GM12878 (cell line): ENCODE data around the gene COL2A1. TPM values are rescaled to one million over a fixed set of nuclear protein-coding genes. Genes with fewer than 3 reads are reported as not detected.

Experiments
- ATAC-seq: fragments of 200-7000 bp; cut with Tn5 transposase; 3 replicates; pipeline ENCODE4 v1.9.1; 2020; ENCODE audit warnings: mild to moderate bottlenecking, moderate library complexity
- BruUV-seq: library from RNA; stranded (reverse); fragments of 400-500 nt; replicated peaks from 2 replicates; lab custom pipeline; 2021; lab: Mats Ljungman, UMichigan
- CTCF ChIA-PET: fragments of 300-600 bp; sonication (Branson Sonifier 250); formaldehyde crosslinking; extraction: SDS; loops from one replicate; lab custom pipeline; 2021; ENCODE audit warnings: inconsistent platforms; lab: Yijun Ruan, JAX
- POLR2A ChIA-PET: fragments of 350-600 bp; formaldehyde crosslinking; extraction: SDS; loops from one replicate; lab custom pipeline; 2021; ENCODE audit warnings: inconsistent platforms; lab: Charles Lee
- RAD21 ChIA-PET: fragments of 300-600 bp; sonication (Branson Sonifier 250); formaldehyde crosslinking; loops from one replicate; lab custom pipeline; 2023; ENCODE audit warnings: antibody characterized with exemption; ENCODE audit not compliant: unreplicated experiment; lab: Charles Lee
- SMC1A ChIA-PET: fragments of 300-600 bp; sonication (Branson Sonifier 250); formaldehyde crosslinking; loops from one replicate; lab custom pipeline; 2023; ENCODE audit not compliant: unreplicated experiment, uncharacterized antibody; lab: Charles Lee
- DNase-seq: peaks from one replicate; pipeline ENCODE4 v3.0.0-alpha.2; 2011; ENCODE audit warnings: low read depth, low spot score
- FAIRE-seq: peaks from 3 replicates; lab custom pipeline; 2011; peaks lifted over from hg19 to GRCh38; lab: Jason Lieb, UNC
- H2AFZ ChIP-seq: 2 replicates; pipeline ENCODE4 v1.6.0; 2011; ENCODE audit warnings: low read depth, low read length, control low read depth; ENCODE audit not compliant: control insufficient read depth
- H3K27ac ChIP-seq: 2 replicates; pipeline ENCODE4 v1.5.1; 2011; ENCODE audit warnings: control low read depth; ENCODE audit not compliant: control insufficient read depth, insufficient read depth
- H3K27me3 ChIP-seq, 2 experiments: replicated peaks in 1 of 2; 2 replicates each; pipeline versions ENCODE4 v1.6.0 to v1.6.1; 2011; ENCODE audit warnings: low read length in 1 of 2; ENCODE audit not compliant: control insufficient read depth in 2 of 2, insufficient read depth in 2 of 2
- H3K36me3 ChIP-seq, 2 experiments: 2 replicates each; pipeline ENCODE4 v1.5.1; 2011; ENCODE audit warnings: low read length in 1 of 2; ENCODE audit not compliant: control insufficient read depth in 2 of 2, insufficient read depth in 2 of 2
- H3K4me1 ChIP-seq: 2 replicates; pipeline ENCODE4 v1.6.1; 2011; ENCODE audit warnings: mild to moderate bottlenecking, low read length, moderate library complexity, mixed read lengths; ENCODE audit not compliant: control insufficient read depth, insufficient read depth
- H3K4me2 ChIP-seq: 2 replicates; pipeline ENCODE4 v1.6.0; 2011; ENCODE audit warnings: control low read depth; ENCODE audit not compliant: control insufficient read depth, insufficient read depth
- H3K4me3 ChIP-seq: fragments of 200-600 bp; sonication (generic); 2 replicates; pipeline ENCODE4 v1.5.1; 2016
- H3K79me2 ChIP-seq: 2 replicates; pipeline ENCODE4 v1.6.0; 2011; ENCODE audit warnings: low read length; ENCODE audit not compliant: control insufficient read depth, insufficient read depth
- H3K9ac ChIP-seq: 2 replicates; pipeline ENCODE4 v1.8.0; 2011; ENCODE audit warnings: low read length, control low read depth, mixed read lengths; ENCODE audit not compliant: control insufficient read depth, insufficient read depth
- H3K9me3 ChIP-seq: replicated peaks from 3 replicates; pipeline ENCODE4 v1.5.1; 2011; ENCODE audit warnings: mild to moderate bottlenecking, low read length; ENCODE audit not compliant: control insufficient read depth, insufficient read depth
- H4K20me1 ChIP-seq: 2 replicates; pipeline ENCODE4 v1.6.0; 2011; ENCODE audit not compliant: control insufficient read depth, insufficient read depth
- ATF2 ChIP-seq: IDR thresholded peaks from 2 replicates; pipeline ENCODE4 v1.6.1; 2012; ENCODE audit warnings: low read length, inconsistent platforms
- CEBPZ ChIP-seq: fragments of 150-350 bp; IDR thresholded peaks from 2 replicates; pipeline ENCODE4 v1.6.1; 2016; ENCODE audit warnings: low read depth, low read length
- ELK1 ChIP-seq: IDR thresholded peaks from 2 replicates; pipeline ENCODE4 v1.6.1; 2012; ENCODE audit warnings: low read depth, low read length, improper control_type of control experiment
- ETV6 ChIP-seq, 2 experiments: fragments of 450-650 bp in 1 of 2; IDR thresholded peaks in 1 of 2; conservative IDR thresholded peaks in 1 of 2; 2 replicates each; pipeline ENCODE4 v1.6.1; 2014; ENCODE audit warnings: antibody characterized with exemption in 1 of 2, borderline replicate concordance in 1 of 2, low read depth in 1 of 2, mild to moderate bottlenecking in 1 of 2, moderate library complexity in 1 of 2
- FOXM1 ChIP-seq: IDR thresholded peaks from 2 replicates; pipeline ENCODE4 v1.6.1; 2012; ENCODE audit warnings: low read depth, mild to moderate bottlenecking, inconsistent platforms, low read length, moderate library complexity
- GATAD2B ChIP-seq: fragments of 450-650 bp; conservative IDR thresholded peaks from 2 replicates; pipeline ENCODE4 v1.6.1; 2017; ENCODE audit warnings: low read depth, mild to moderate bottlenecking, moderate library complexity
- KDM1A ChIP-seq: fragments of 200-600 bp; sonication (generic); IDR thresholded peaks from 2 replicates; pipeline ENCODE4 v1.6.1; 2016; ENCODE audit warnings: borderline replicate concordance
- MTA3 ChIP-seq: IDR thresholded peaks from 2 replicates; pipeline ENCODE4 v1.6.1; 2012; ENCODE audit warnings: low read length, inconsistent platforms, borderline replicate concordance
- MXI1 ChIP-seq: fragments of 150-350 bp; IDR thresholded peaks from 2 replicates; pipeline ENCODE4 v1.6.1; 2011; ENCODE audit warnings: low read depth, mild to moderate bottlenecking, inconsistent platforms, low read length, improper control_type of control experiment
- NFIC ChIP-seq: IDR thresholded peaks from 2 replicates; pipeline ENCODE4 v1.6.1; 2012; ENCODE audit warnings: low read depth, mild to moderate bottlenecking, inconsistent platforms, low read length, moderate library complexity
- POLR2A ChIP-seq: IDR thresholded peaks from 2 replicates; pipeline ENCODE4 v1.6.1; 2011; ENCODE audit warnings: low read depth, mild to moderate bottlenecking, low read length
- RFX5 ChIP-seq: IDR thresholded peaks from 2 replicates; pipeline ENCODE4 v1.6.1; 2011; ENCODE audit warnings: low read depth, low read length, improper control_type of control experiment
- SPI1 ChIP-seq: IDR thresholded peaks from 2 replicates; pipeline ENCODE4 v1.6.1; 2011; ENCODE audit warnings: low read depth, mild to moderate bottlenecking, low read length, moderate library complexity, borderline replicate concordance; ENCODE audit not compliant: insufficient read depth
- TCF12 ChIP-seq: IDR thresholded peaks from 2 replicates; pipeline ENCODE4 v1.6.1; 2011; ENCODE audit warnings: low read depth, mild to moderate bottlenecking, low read length
- ZBTB4 ChIP-seq: fragments of 450-650 bp; formaldehyde crosslinking; IDR thresholded peaks from 2 replicates; pipeline ENCODE4 v1.4.0; 2022; ENCODE audit warnings: mild to moderate bottlenecking, moderate library complexity
- ZNF207 ChIP-seq: fragments of 450-650 bp; IDR thresholded peaks from 2 replicates; pipeline ENCODE4 v1.6.1; 2014; ENCODE audit warnings: antibody characterized with exemption, mild to moderate bottlenecking, borderline replicate concordance
- ZNF24 ChIP-seq: fragments of 450-650 bp; IDR thresholded peaks from 2 replicates; pipeline ENCODE4 v1.6.1; 2017; ENCODE audit warnings: antibody characterized with exemption, mild to moderate bottlenecking
- WGBS: methylation state at CpG from one replicate; pipeline ENCODE4 v1.1.6; 2016; ENCODE audit warnings: low lambda C conversion rate; ENCODE audit not compliant: insufficient replicate concordance, insufficient coverage; ENCODE audit errors: missing lambda C conversion rate; 5-methylcytosine and 5-hydroxymethylcytosine counted together
- in situ Hi-C: fragments of 300-500 bp; cut with MboI; formaldehyde crosslinking; loops from 9 replicates; pipeline ENCODE4 v1.14.3; 2018; ENCODE audit warnings: mixed read lengths
- intact Hi-C: fragments of 100-400 bp; cut with micrococcal nuclease; formaldehyde crosslinking; loops from one replicate; pipeline ENCODE4 v1.14.2; 2022; ENCODE audit not compliant: unreplicated experiment
- polyA plus RNA-seq, 11 experiments: library from polyadenylated mRNA; depleted of rRNA in 4 of 11; unstranded in 6 of 11; stranded (reverse) in 5 of 11; fragments of >200 nt; fragmentation: Nextera tagmentation in 4 of 11; fragmentation: Illumina TruSeq in 1 of 11; extraction: Ambion mirVana in 4 of 11; extraction: Trizol in 1 of 11; gene quantifications; 1 replicate in 1 of 11; 2 replicates in 10 of 11; pipeline versions ENCODE4 v1.2.1 to v1.2.3, GENCODE V29; 2011 to 2016; ENCODE audit warnings: inconsistent platforms in 2 of 11, missing spikeins in 2 of 11, low read depth in 1 of 11
- total RNA-seq, 4 experiments: library from RNA; depleted of rRNA in 3 of 4; stranded (reverse); fragments of >200 nt in 3 of 4; fragmentation: Illumina TruSeq in 1 of 4; extraction: Trizol in 1 of 4; gene quantifications; 2 replicates each; pipeline versions ENCODE4 v1.2.1 to v1.2.3, GENCODE V29; 2013 to 2021

COL2A1 gene
- total and polyA plus RNA-seq, 10 of the 15 experiments (the other 5 are each of a cell fraction or from before 2014, with no cell fraction given): 0.06 to 0.67 (median 0.19) TPM; not detected in 1

GRCh38 chr12:48009471-48009870 is 5.2 kb upstream of the COL2A1 start:
- no peaks in the 10 kb centered on the region for H3K4me1 ChIP-seq
- H3K79me2 ChIP-seq: no peaks in the 10 kb centered on the region
- ChIA-PET RAD21 (no interaction called here), SMC1A (no interaction called here), CTCF (no interaction called here), POLR2A (no interaction called here)
- H3K36me3 ChIP-seq: no peaks in the 10 kb centered on the region
- H2AFZ ChIP-seq: no peak overlapping the region
- no peaks in the 10 kb centered on the region for H3K9me3 ChIP-seq
- peaks cover 6 to 7% of the 10 kb centered on the region in 2 experiments for H3K27me3 ChIP-seq
- intact Hi-C loops: no loop called here
- ATAC-seq (no peak), FAIRE-seq (no peak), DNase-seq (no peak)
- no peak overlapping the region for H3K9ac ChIP-seq
- H4K20me1 ChIP-seq: no peaks in the 10 kb centered on the region
- no TSS peak for BruUV-seq
- no peak overlapping the region for H3K4me3 ChIP-seq
- no peak overlapping the region for H3K27ac ChIP-seq
- WGBS: 0% methylated on average over 1 of the region's 1 CpG
- in situ Hi-C loops: no loop called here
- H3K4me2 ChIP-seq: no peak overlapping the region
- TF ChIP-seq TCF12 (no peak), CEBPZ (no peak), ATF2 (no peak), ZNF207 (no peak), RFX5 (no peak), NFIC (no peak), SPI1 (no peak), ETV6 (conservative IDR thresholded peaks at IDR 0.05 in 1 of 2, IDR thresholded peaks at IDR 0.05 in 1 of 2; ENCODE audit: borderline replicate concordance in 1 of 2, low read depth in 1 of 2) (no peak), GATAD2B (no peak), ELK1 (no peak), FOXM1 (no peak), MTA3 (no peak), MXI1 (no peak), ZBTB4 (CRISPR knock-in tag) (no peak), ZNF24 (no peak), POLR2A (no peak), KDM1A (no peak)
